Sigmoid colon (tissue), 3 donors: Measurements from ENCODE around the gene BAK1.

Experiments
- POLR2A ChIP-seq, 2 donors: fragments of 450-650 bp; IDR thresholded peaks; one replicate each; pipeline ENCODE4 v1.6.1; 2016; ENCODE audit warnings: antibody characterized with exemption in 2 of 2, mild to moderate bottlenecking in 2 of 2, moderate library complexity in 2 of 2
- TF ChIP-seq, protein P1 (sequence below), 4 experiments: fragments of 450-650 bp in 3 of 4; fragments of 200-600 bp in 1 of 4; IDR thresholded peaks; one replicate each; pipeline ENCODE4 v1.5.1; 2016 to 2019; ENCODE audit warnings: antibody characterized with exemption in 4 of 4, mild to moderate bottlenecking in 3 of 4, moderate library complexity in 2 of 4

DNA sequence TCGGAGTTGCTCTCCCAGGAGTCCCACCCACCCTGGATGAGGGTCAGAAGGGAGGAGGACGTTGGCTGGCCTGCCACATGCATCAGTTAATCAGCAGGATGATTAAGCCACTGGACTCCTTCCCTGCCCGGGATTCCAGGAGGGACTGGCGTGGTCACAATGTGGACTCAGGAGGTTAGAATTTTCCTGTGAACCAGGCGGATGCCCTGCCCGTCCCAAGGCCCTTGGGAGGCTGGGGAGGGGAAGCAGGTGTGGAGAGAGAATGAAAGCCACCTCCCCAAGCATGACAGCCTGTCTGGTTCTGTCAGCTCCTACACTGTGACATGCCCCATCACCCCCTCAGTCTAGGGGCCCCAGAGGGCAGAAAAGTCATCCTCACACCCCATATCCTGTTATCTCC lies 29.5 kb upstream of the BAK1 start:
- TF ChIP-seq, protein P1, sequence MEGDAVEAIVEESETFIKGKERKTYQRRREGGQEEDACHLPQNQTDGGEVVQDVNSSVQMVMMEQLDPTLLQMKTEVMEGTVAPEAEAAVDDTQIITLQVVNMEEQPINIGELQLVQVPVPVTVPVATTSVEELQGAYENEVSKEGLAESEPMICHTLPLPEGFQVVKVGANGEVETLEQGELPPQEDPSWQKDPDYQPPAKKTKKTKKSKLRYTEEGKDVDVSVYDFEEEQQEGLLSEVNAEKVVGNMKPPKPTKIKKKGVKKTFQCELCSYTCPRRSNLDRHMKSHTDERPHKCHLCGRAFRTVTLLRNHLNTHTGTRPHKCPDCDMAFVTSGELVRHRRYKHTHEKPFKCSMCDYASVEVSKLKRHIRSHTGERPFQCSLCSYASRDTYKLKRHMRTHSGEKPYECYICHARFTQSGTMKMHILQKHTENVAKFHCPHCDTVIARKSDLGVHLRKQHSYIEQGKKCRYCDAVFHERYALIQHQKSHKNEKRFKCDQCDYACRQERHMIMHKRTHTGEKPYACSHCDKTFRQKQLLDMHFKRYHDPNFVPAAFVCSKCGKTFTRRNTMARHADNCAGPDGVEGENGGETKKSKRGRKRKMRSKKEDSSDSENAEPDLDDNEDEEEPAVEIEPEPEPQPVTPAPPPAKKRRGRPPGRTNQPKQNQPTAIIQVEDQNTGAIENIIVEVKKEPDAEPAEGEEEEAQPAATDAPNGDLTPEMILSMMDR (IDR thresholded peaks at IDR 0.05): no peak
- no peak for TF ChIP-seq POLR2A (IDR thresholded peaks at IDR 0.05)
